ENCODE measurements around the gene MYO1D.
A peak's percentile ranks its signal among the peaks of the same experiment; 100 is the strongest.
"Not testable (repeated sequence)": the region's sequence is repeated elsewhere in the genome, so short reads cannot be mapped to it uniquely, and the experiment has no call there.

Gene MYO1D

DNA sequence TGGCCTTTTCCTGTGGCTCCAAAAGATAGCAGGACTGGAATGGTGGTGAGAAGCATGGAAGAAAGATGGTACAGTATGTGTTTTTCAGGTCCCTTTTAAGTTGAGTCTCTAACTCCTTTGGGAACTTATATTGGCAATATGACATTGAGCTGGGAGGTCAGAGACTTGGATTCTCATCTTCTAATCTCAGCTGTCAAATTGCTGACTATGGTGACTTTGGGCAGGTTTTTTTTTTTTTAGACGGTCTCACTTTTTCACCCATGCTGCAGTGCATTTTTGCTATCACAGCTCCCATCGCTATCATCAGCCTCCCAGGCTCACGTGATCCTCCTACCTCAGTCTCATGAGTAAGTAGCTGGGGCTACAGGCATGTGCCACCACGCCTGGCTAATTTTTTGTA, 405.3 kb downstream of the MYO1D start:
- no peak for DNase-seq (ENCODE audit: low read depth in 2 of 3, low spot score in 1 of 3)

DNA sequence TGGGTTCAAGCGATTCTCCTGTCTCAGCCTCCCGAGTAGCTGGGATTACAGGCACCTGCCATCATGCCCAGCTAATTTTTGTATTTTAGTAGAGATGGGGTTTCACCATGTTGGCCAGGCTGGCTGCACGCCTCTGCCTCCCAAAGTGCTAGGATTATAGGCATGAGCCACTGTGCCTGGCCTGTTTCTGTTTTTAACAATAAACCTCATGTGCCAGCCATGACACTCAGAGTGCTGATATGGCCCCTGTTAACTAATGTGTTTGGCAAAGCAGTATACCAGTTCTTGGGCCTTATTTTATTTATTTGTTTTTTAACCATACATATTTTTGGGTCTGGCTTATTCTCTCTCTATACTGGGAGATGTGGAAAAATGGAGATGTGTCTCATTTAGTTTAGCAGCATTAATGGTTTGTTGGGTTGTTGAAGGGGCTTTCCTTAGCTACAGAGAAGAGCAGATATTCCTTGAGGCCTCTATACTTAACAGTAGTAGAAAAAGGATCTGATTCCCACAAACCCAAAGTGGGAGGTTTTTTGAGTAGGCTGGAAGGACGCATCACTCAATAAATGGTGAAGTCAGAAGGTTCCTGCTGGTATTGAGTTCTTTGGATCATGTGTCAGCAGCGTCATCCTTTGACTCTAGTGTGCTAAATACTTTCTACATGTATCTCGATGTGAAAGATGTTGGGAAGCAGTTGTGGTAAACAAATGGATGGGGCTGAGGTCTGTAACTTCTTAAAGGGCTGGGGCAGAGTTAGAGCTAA, 406.3 kb downstream of the MYO1D start:
- no peak for DNase-seq (ENCODE audit: low read depth in 2 of 3, low spot score in 1 of 3)

DNA sequence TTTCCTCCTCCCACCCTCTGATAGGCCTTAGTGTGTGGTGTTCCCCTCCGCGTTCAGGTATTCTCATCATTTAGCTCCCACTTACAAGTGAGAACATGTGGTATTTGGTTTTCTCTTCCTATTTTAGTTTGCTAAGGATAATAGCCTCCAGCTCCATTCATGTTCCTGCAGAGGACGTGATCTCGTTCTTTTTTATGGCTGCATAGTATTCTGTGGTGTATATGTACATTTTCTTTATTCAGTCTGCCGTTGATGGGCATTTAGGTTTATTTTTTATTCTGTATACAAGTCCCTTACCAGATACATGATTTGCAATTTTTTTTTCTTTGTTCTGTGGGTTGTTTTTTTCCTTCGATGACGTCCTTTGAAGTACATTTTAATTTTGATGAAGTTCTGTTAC, 409.0 kb downstream of the MYO1D start:
- no peak for DNase-seq (ENCODE audit: low read depth in 2 of 3, low spot score in 1 of 3)

DNA sequence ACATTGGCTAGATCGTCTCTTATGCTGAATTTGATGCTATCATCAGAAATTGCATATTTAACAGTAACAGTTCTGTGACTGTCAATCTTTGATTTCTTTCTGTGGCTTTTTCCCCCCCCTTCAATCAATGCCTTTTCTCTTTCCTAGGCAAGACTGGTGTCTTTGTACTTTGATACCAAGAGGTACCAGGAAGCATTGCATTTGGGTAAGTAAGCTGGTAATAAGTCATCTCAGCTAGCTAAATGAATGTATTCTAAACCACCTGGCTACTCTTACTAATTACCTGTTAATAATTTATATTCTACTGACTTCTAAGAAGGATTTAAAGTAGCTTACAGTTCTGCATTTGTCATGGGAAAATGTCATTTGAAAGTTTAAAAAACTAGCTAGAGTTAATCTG, 412.6 kb downstream of the MYO1D start:
- DNase-seq (ENCODE audit: low read depth in 2 of 3, low spot score in 1 of 3): no peak

DNA sequence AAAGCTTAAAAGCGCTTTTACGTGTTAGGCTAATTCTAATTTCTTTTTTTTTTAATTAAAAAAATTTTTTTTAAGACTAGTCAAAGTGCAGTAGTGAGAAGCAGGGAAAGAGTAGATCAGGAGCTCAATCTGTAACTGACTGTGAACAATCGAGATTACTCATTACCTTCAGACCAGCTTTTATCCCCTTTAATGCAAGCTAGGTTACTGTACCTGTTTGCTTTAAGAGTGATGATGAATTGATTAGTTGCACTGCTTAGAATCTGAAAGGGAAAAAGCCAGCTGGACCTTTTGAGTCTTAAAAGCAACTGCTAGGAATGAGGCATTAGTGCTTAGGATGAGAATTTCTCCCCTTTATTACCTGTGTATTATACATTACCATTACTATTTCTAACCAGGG, 413.6 kb downstream of the MYO1D start:
- DNase-seq (ENCODE audit: low read depth in 2 of 3, low spot score in 1 of 3): no peak

DNA sequence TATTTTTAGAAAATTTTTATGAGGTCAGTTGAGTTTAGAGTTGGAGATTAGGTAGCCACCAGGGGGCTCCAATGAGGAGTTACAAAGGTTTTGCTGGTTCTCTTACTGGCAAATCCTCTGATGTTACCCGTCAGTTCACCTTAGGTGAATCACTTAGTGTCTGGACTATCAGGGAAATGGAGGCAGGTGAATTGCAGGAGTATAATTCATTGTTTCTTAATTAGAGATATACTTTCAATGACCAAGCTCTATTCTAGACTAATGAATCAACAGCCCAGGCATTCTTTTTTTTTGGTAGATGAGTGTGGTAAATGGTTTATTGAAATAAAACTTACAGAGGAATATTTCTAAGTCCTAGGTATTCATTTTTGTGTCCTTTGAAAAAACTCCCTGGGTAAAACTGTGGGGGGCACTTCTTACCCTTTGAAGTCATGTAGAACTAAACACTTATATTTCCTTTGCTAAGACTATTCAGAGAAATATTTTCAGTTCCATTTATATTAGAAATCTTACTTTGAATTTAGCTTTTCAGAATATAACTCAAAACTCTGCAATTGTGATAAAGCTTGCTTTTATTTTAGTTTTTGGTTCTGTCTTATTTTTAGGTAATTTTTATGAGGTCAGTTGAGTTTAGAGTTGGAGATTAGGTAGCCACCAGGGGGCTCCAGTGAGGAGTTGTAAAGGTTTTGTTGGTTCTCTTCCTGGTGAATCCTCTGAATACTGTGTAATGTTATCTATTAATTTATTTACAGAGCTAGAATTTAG, 414.9 kb downstream of the MYO1D start:
- peak; percentile 25 to 76 (median 58) for DNase-seq (ENCODE audit: low read depth in 2 of 3, low spot score in 1 of 3)

DNA sequence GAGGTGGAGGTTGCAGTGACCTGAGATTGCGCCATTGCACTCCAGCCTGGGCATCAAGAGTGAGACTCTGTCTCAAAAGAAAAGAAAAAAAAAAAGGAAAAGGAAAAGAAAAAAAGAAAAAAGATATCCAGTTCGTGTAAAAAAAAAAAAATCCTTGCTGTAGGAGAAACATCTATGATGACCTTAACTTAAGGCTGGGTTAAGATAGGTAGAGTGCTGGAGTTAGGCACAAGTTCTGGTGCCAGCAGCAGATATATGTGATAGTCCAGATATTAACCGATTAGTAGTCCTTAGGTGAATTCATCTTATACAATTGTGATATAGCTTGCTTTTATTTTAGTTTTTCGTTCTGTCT, 415.4 kb downstream of the MYO1D start:
- no peak for DNase-seq (ENCODE audit: low read depth in 2 of 3, low spot score in 1 of 3)

DNA sequence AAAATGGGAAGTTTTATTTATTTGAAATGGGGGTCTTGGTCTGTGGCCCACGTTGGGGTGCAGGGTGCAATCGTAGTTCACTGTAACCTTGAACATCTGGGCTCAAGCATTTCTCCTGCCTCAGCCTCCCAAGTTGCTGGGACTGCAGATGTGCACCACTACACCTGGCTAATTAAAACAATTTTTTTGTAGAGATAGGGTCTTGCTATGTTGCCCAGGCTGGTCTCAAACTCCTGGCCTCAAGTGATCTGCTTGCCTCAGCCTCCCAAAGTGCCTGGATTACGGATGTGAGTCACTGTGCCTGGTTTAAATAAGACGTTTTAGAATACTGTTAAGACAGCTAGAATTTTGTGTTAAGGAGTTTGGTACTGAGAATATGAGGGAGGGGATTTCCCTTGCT, 416.9 kb downstream of the MYO1D start:
- DNase-seq (ENCODE audit: low read depth in 2 of 3, low spot score in 1 of 3): no peak

DNA sequence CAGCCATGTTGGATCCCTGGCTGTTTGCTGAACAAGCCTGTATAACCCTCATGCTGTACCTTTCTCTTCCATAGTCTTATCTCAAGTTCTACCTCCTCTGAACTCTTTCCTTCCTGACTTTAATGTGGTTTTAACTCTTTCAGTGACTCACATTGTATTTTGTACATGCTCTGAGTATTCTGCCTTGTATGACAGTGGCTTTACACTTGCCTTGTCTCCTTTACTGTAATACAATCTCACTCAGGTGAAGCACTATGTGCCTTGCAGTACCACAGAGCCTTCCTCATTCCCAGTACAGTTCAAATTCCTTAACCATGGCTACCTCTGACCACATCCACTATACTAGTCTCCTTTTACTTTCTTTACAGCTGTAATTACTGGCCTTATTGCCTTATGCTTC, 418.6 kb downstream of the MYO1D start:
- no peak for DNase-seq (ENCODE audit: low read depth in 2 of 3, low spot score in 1 of 3)

DNA sequence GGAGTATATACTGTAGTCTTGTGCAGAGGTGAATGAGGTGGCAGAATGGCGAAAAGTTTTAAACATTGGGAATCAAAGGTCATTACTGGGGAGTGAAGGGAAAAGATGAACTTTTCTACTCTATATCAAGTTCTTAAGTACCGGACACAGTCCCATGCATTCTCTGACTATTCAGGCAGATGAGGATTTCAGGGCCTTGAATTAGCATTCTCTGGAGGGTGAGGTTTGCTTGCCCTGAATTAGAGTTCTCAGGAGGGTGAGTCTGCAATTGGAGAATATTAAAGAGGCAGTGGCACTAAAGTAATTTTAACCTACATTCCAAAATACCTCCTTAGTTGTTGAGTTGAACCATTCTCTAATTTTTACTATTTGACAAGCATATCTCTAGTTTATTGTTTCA, 423.6 kb downstream of the MYO1D start:
- no peak for DNase-seq (ENCODE audit: low read depth in 2 of 3, low spot score in 1 of 3)

DNA sequence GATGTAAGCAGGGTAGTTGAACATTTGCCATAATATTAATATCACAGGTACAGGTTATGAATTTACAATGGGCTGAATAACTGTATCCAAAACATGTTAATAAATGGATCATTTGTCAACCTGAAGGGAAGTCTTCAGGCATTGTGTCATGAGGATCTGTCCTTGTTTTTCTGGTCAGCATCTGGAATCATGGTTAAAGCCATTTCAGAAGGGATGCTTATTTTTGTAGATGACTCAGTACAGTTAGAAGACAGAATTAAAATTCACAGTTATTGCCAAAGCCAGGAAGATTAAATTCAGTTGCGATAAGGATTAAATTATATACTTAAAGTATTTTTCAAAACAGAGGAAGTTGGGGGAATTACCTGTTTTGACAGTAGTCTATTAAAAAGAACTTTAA, 424.6 kb downstream of the MYO1D start:
- no peak for DNase-seq (ENCODE audit: low read depth in 2 of 3, low spot score in 1 of 3)

DNA sequence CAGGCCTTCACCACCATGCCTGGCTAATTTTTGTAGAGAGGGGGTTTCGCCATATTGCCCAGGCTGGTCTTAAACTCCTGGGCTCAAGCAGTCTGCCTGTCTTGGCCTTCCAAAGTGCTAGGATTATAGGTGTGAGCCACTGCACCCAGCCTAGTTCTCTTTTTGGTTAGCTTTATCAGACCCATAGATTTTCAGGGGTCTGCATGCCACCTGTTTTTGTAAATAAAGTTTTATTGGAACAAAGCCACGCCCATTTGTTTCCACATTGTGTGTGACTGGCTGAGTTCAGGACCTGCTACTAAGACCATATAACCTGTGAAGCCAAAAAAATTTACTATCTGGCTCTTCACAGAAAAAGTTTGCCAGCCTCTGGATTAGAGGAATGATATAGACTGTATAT, 425.0 kb downstream of the MYO1D start:
- no peak for DNase-seq (ENCODE audit: low read depth in 2 of 3, low spot score in 1 of 3)

DNA sequence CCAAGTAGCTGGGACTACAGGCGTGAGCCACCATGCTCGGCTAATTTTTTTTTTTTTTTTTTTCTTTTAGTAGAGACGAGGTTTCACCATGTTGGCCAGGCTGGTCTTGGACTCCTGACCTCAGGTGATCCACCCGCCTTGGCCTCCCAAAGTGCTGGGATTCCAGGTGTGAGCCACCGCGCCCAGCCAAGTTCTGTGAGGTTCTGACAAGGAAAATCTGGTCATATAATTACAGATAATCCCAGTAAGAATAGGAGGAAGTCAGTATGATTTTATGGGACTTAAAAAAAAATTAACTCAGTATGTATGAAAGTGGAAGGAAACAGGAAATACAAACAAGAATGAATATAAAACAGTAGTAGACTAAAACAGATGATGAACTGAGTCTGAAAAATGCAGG, 426.5 kb downstream of the MYO1D start:
- DNase-seq (ENCODE audit: low read depth in 2 of 3, low spot score in 1 of 3): not testable (repeated sequence)

DNA sequence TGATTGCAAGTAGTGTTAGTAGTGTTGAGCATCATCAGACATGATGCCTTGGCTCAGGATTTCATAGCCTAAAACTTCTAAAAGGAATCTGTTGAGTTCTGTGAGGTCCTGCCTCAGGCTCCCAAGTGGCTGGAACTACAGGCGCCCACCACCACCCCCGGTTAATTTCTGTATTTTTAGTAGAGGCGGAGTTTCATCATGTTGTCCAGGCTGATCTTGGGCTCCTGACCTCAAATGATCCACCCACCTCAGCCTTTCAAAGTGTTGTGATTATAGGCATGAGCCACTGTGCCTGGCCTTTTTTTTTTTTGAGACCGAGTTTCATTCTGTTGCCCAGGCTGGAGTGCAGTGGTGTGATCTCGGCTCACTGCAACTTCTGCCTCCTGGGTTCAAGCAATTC, 427.0 kb downstream of the MYO1D start:
- DNase-seq (ENCODE audit: low read depth in 2 of 3, low spot score in 1 of 3): no peak

DNA sequence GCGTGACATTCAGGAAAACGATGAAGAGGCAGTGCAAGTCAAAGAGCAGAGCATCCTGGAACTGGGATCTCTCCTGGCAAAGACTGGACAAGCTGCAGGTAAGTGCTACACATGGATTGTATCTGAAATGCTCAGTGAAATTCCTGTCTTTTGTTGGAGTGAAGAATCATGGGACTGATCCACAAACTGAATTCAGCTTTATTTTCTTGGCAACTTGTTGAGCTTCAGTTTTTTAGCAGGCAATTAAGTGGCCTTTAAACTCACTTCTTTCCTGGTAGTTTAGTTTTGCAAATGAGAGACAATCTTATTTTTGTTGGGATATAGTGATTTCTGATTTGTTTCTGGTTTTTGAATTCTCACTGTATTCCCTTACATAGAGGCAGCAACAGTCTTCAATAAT, 430.0 kb downstream of the MYO1D start:
- no peak for DNase-seq (ENCODE audit: low read depth in 2 of 3, low spot score in 1 of 3)

DNA sequence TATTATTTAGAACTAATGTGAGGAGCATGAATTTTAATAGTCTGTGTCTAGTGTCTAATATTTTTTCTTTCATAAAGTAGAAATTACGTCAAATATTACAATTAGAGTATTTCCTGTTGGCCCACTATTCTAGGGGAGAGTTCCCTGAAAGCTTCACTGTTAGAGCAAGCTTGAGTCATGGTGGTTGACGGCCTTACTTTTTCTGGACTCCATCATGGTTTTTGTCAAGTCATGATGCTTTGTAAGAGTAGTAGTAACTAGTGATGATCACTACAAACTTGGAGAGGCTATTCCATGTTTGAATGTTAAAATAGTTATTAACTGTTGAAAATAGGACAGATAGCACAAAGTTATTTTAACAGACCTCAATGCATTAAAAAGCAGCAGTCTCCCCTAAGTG, 431.0 kb downstream of the MYO1D start:
- no peak for DNase-seq (ENCODE audit: low read depth in 2 of 3, low spot score in 1 of 3)

DNA sequence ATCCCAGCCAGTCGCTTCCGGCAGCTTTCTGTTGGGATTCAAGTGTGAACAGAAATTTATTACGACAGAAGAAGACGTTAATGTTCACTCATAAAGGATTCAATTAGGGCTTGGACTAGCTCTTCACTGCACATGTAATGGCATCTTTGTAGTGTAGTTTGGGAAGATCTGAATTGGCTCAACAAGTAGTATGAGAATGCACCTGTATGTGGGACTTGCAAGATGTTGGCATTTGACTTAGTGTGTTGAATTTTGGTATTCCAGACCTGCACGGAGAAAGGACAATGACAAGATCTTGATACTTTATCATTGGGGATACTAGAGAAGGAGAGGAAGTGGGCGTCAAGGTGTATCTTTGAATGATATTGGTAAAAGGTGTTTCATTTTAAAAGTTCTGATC, 431.4 kb downstream of the MYO1D start:
- no peak for DNase-seq (ENCODE audit: low read depth in 2 of 3, low spot score in 1 of 3)

DNA sequence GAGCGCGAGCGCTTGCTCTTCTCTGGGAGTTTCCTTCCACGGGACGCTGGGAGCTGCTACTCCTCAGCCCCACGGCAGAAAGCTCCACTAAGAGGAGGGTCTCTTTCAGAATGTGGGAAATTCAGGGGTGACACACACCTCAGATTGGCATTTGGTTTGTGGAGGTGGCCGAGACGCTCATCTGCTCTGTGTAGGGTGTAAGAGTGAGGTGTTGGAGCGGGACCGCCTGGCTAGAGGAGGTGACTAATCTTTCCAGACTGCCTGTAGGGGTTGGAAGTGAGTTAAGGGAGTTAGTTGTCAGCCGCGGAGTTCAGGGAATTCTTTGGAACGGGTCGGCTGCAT, 431.9 kb downstream of the MYO1D start:
- peak; percentile 6 to 22 (median 21) for DNase-seq (ENCODE audit: low read depth in 2 of 3, low spot score in 1 of 3)

DNA sequence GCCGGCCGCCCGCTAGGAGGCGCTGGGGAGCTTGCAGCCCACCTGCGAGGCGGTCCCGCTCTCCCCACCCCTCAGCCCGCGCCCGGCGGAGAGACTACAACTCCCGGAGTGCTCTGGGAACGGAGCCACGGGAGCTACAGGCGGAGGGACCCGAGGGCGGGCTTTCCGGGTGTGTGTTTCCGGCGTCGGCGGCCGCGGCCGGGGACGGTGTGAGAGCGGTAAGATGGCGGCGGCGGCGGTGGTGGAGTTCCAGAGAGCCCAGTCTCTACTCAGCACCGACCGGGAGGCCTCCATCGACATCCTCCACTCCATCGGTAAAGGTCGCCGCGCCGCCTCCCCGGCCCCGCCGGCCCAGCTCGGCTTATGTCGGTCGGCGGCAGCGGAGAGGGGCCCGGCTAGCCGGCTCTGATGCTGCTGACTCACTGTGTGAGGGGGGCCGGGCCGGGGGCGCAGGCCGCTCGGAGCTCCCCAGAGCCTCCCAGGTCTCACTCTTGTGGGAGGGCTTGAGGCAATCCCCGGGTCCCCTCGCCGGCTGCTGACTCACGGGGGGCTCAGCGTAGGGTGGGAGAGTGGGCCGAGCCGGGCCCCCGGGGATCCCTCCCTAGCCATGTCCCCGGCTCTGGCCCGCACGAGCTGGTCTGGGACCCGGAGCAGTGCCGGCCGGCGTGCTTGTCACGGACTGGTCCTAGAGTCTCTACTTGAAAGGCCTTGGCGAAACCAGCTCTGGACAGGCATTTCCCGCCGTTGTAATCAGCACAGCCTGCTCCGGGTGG, 432.4 kb downstream of the MYO1D start, which contains the start of gene PSMD11:
TSS of gene PSMD11 (plus strand) at position 210 of the 773 bp plus-strand sequence. CDS start at position 224, 14 bp downstream.
- DNase-seq (ENCODE audit: low read depth in 2 of 3, low spot score in 1 of 3): peak; percentile 98 to 99 (median 98)

DNA sequence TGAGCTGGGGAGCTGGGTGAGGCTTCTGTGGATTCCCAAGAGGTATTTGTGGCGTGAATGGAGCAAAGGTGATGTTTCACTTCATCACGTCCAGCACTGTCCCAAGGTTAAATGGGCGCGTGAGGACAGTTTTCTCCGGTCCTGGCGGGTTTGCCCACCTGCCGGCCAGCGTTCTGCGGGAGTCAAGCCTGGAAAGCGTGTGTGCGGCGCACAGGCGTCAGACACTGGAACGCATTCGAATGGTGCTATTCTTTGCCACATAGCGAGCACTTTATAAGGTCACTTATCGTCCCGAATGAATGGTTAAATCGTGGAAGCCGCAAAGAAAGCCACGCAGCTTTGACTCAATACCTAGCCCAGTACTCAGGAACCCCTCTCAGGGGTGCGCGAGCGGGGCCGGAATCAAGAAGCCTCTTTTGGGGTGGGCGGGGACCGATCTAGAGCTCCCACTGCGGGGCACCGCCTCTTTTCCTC, 433.1 kb downstream of the MYO1D start:
- no peak for DNase-seq (ENCODE audit: low read depth in 2 of 3, low spot score in 1 of 3)

Measured in stimulated activated CD4-positive, alpha-beta T cell treated with anti-CD3 and anti-CD28 coated beads, Interleukin-12 subunit alpha, Interleukin-12 subunit beta, amount 100 ng/mL, for 48 hours (primary cell).